ENCODE results near the gene NBPF1. TPM values are rescaled to one million over a fixed set of nuclear protein-coding genes. Genes with fewer than 3 reads are reported as not detected.
A peak's percentile ranks its signal among the peaks of the same experiment; 100 is the strongest.
"Not testable (repeated sequence)": the region's sequence is repeated elsewhere in the genome, so short reads cannot be mapped to it uniquely, and the experiment has no call there.

The NBPF1 gene
- total RNA-seq, 1 donor from 2014 or later, result 25.8 TPM

- DNase-seq (ENCODE audit: low spot score), result peak; percentile 89
Measured at GRCh38 chr1:16642025-16642966, 28.9 kb upstream of the NBPF1 start.

GRCh38 chr1:16641159-16641975 lies 28.0 kb upstream of the NBPF1 start:
- DNase-seq (ENCODE audit: low spot score), result not testable (repeated sequence)

- peak; percentile 90 for DNase-seq (ENCODE audit: low spot score)
Measured at GRCh38 chr1:16639091-16640031, 26.0 kb upstream of the NBPF1 start.

GRCh38 chr1:16637941-16638778 lies 24.8 kb upstream of the NBPF1 start:
- DNase-seq (ENCODE audit: low spot score), result peak; percentile 89

DNA sequence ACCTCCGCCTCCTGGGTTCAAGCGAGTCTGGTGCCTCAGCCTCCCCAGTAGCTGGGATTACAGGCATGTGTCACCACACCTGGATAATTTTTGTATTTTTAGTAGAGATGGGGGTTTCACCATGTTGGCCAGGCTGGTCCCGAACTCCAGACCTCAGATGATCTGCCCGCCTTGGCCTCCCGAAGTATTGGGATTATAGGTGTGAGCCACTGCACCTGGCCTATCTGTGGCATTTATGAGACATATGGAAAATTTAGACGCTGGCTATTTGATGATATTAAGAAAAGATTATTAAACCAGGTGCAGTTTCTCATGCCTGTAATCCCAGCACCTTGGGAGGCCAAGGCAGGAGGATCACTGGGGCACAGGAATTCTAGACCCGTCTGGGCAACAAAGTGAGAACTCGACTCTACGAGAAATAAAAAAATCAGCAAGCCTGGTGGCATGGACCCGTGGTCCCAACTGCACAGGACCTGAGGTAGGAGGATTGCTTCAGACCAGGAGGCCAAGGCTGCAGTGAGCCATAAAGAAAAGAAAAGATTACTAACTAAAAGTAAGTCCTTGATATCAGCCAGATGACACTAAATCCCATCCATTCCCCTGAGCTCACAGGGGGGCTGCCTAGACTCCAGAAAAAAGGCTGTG lies 23.3 kb upstream of the NBPF1 start:
- peak; percentile 89 for DNase-seq (ENCODE audit: low spot score)

DNA sequence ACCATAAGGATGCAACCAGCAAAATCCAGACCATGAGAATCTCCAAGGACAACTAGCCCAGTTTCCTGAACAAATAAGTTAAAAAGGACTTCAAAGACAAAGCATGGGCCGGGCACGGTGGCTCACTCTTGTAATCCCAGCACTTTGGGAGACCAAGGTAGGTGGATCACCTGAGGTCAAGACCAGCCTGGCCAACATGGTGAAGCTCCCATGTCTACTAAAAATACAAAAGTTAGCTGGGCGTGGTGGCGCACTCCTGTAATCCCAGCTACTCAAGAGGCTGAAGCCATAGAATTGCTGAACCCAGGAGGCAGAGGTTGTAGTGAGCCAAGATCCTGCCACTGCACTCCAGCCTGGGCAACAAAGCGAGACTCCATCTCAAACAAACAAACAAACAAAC lies 22.6 kb upstream of the NBPF1 start:
- peak; percentile 90 for DNase-seq (ENCODE audit: low spot score)

GRCh38 chr1:16633540-16634282 lies 20.3 kb upstream of the NBPF1 start:
- peak; percentile 85 for DNase-seq (ENCODE audit: low spot score)

DNA sequence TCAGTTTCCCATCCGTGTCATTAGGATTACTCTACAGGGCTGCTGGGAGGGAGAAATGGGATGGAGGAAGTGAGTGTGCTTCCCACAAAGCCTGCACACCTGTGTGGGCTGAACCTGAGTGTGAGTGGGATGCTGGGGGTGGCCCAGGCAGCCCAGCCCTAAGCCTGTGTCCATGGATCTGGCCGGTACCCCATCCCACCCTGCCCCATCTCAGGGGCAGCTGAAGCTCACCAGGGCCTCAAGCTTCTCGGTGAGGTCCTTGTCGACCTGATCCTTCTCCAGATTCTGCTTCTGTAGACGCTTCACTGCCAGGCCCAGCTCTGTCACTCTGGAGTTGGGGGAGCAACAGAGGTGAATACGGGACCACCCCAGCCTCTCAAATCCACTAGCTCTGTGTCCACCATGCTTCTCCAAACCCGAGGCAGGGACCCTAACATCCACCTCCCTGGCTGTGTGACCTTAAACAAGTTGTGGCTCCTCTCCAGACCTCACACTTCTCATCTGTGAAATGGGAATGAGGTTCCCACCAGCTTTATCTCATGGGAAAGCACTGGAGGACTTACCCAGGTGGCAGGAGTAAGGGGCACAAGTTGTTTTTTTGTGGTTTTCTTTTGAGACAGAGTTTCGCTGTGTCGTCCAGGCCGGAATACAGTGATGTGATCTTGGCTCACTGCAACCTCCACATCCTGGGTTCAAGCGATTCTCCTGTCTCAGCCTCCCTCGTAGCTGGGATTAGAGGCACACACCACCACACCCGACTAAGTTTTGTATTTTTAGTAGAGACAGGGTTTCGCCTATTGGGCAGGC lies 18.9 kb upstream of the NBPF1 start:
- peak; percentile 87 for DNase-seq (ENCODE audit: low spot score)

GRCh38 chr1:16631248-16632043 lies 18.1 kb upstream of the NBPF1 start:
- peak; percentile 92 for DNase-seq (ENCODE audit: low spot score)

DNA sequence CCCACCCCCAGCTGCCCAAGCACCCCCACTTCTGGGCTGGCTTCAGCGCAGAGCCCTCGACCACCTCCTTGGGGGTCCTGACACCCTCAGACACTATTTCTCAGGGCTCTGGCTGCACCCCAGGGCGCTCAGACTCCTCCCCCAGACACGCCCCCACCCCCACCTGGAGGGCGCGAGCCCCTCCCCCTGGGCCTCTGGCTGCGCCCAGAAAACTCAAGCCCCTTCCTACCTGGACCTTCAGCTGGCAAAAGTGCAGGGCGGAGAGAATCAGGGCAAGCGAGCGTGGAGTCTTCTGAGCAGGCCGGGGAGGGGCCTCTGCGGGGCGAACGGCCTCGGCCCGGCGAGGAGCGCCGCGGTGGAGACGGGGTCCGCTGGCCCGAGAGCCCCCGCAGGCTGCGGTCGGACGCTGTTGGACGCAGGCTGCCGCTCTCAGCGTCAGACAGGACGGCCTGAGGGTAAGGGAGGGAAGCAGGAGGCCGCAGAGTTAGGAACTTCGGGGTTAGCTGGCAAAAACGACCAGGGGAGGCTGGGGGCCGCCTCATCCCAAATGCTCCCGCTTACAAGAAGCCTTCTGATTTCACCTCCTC lies 17.4 kb upstream of the NBPF1 start:
- DNase-seq (ENCODE audit: low spot score), result peak; percentile 90

DNA sequence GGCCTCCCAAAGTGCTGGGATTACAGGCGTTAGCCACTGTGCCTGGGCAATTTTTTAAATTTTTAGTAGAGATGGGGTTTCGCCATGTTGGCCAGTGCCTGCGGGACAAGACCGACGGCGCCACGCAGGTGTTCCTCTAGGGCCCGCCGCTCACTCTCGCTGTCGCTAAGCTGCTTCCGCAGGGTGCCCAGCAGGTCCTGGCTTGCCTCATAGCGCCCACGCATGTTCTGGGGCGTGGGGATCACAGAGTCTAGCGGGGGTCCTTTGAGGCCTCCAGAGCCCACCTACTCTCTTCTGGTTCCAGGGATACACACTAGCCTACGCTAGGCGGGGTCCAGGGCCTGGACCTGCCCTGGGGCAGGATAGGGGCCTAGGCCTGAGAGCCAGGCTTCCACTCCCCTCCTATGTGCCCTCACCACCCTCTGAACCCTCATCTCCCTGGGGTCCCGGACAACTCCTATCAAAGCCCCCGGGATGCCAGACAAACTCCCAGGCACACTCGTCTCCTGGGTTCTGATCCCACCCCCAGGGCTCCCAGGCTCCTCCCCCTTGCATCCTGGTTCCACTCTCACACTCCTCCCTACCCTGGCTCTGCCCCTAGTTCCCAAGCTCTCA lies 16.7 kb upstream of the NBPF1 start:
- peak; percentile 91 for DNase-seq (ENCODE audit: low spot score)

- DNase-seq (ENCODE audit: low spot score), result peak; percentile 92
Measured at GRCh38 chr1:16628361-16629111, 15.2 kb upstream of the NBPF1 start.

DNA sequence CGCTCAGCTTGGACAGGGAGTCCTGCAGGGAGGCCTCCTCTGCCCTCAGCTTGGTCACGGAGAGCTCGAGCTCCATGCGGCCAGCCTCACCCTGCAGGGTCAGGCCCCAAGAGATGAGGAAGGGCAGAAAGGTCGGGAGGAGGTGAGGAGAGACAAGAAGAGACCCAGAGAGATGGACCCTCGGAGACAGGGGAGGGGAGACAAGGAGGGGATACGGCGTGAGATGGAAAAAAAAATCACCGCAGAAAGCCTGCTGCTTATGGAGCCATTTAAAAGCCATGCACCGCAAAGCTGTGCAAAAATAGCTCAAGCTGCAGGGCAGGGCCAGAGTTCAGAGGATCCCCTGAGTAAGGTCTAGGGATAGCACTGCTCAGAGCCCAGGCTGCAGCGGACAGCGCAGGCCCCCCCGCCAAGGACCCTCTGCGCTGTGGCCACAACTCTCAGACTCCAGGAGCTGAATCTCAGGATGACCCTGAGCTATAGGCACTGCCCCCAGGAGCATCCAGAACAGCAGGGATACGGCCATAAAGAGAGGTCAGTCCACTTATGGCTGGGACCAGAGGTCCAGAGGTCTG lies 13.1 kb upstream of the NBPF1 start:
- DNase-seq (ENCODE audit: low spot score), result peak; percentile 88

GRCh38 chr1:16625497-16626408 lies 12.4 kb upstream of the NBPF1 start:
- DNase-seq (ENCODE audit: low spot score), result peak; percentile 94
